Endothelial cell of umbilical vein (primary cell): Measurements from ENCODE around the gene TRIM41.

Experiments
- EZH2 ChIP-seq: IDR thresholded peaks from 2 replicates; pipeline ENCODE4 v1.6.1; 2012; ENCODE audit warnings: borderline replicate concordance, low read depth, mild to moderate bottlenecking, moderate library complexity, low read length, inconsistent platforms; ENCODE audit not compliant: severe bottlenecking
- FOS ChIP-seq: IDR thresholded peaks from 2 replicates; pipeline ENCODE4 v1.6.1; 2011; ENCODE audit warnings: mild to moderate bottlenecking, low read length, moderate library complexity, borderline replicate concordance; ENCODE audit not compliant: insufficient read depth
- POLR2A ChIP-seq: IDR thresholded peaks from 2 replicates; pipeline ENCODE4 v1.6.1; 2012; ENCODE audit warnings: low read depth, mild to moderate bottlenecking, control low read depth, low read length
- TF ChIP-seq, protein P1 (sequence below), 2 donors: IDR thresholded peaks; 1 replicate in 1 of 2; 2 replicates in 1 of 2; pipeline ENCODE4 v1.5.1; 2011; ENCODE audit warnings: low read length in 2 of 2, mild to moderate bottlenecking in 2 of 2, moderate library complexity in 2 of 2, control low read depth in 1 of 2, inconsistent platforms in 1 of 2, low read depth in 1 of 2; ENCODE audit not compliant: insufficient read depth in 1 of 2; ENCODE audit errors: extremely low read depth in 1 of 2

DNA sequence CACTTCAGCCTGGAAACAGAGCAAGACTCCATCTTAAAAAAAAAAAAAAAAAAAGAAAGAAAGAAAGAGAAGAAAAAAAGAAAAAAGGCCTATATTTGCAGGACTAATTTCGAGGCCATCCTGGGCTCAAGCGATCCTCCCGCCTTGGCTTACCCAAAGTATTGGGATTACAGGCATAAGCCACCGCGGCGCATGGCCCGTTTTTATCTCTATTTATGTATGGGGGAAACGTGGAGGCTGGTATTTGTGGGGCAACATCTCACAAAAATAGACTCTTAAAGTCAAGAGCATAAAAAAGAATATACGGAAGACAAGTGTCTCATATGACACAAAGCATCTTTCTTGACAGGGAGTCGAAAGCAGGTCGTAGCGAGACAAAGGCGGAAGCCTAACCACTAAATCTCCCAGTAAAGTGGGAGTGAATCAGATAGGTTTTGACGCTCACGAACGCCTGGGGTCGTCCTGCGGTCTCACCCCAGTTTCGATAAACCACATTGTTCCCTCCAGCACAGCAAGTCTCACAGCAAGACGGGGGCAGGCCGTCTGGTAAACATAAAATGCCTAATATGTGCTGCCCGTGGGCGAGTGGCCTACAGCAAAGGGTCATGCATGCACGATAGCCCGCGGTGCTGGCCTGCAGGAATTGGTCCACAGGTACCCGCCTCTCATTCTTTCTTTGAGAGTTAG is 1.8 kb upstream of the TRIM41 start:
- TF ChIP-seq FOS (no peak), EZH2 (no peak), POLR2A (no peak)
- TF ChIP-seq, protein P1, sequence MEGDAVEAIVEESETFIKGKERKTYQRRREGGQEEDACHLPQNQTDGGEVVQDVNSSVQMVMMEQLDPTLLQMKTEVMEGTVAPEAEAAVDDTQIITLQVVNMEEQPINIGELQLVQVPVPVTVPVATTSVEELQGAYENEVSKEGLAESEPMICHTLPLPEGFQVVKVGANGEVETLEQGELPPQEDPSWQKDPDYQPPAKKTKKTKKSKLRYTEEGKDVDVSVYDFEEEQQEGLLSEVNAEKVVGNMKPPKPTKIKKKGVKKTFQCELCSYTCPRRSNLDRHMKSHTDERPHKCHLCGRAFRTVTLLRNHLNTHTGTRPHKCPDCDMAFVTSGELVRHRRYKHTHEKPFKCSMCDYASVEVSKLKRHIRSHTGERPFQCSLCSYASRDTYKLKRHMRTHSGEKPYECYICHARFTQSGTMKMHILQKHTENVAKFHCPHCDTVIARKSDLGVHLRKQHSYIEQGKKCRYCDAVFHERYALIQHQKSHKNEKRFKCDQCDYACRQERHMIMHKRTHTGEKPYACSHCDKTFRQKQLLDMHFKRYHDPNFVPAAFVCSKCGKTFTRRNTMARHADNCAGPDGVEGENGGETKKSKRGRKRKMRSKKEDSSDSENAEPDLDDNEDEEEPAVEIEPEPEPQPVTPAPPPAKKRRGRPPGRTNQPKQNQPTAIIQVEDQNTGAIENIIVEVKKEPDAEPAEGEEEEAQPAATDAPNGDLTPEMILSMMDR (IDR thresholded peaks at IDR 0.05; ENCODE audit: extremely low read depth in 1 of 2, insufficient read depth in 1 of 2, low read depth in 1 of 2, low read length in 2 of 2), result no peak
